GM12872 (cell line): ENCODE data around the gene HOXA13.

ENCODE experiments used
- TF ChIP-seq, protein P1 (sequence below): IDR thresholded peaks from 3 replicates; pipeline ENCODE4 v1.5.1; 2011; ENCODE audit warnings: low read depth, mild to moderate bottlenecking, low read length, moderate library complexity; ENCODE audit not compliant: insufficient read depth

The HOXA13 gene

DNA sequence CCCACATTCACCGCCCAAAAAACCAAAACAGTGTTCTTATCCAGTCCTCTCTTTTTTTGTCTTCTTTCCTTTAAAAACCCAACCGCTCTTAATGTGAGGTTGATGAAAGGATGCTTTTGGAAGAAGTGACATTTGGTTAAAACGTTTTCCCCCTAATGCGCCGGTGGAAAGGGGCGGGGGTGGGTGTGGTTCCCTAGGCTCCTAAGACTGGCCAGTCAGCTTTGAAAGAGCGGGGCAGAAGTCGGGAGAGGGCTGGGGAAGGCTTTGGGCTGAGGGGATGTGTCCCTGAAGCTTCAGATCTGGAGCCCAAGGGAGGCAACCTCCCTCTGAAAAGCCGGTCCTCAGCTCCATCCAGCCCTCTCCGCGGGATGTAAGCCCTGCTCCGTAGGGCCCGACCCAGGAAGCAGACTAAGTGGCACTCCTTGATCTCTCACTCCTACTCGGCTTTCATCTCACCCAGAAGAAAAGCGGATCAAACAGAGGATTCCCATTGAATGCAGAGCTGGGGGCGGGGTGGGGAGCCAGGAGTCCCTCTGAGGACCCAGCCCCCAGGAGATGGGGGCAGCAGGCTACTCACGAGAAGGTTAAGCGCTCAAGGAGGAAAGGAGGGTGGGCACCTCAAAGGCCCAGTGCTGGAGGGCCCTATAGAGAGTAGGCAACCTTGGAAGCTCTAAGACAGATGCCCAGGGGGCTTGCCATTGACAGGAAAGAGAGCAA lies 40.3 kb upstream of the HOXA13 start:
- TF ChIP-seq, protein P1, sequence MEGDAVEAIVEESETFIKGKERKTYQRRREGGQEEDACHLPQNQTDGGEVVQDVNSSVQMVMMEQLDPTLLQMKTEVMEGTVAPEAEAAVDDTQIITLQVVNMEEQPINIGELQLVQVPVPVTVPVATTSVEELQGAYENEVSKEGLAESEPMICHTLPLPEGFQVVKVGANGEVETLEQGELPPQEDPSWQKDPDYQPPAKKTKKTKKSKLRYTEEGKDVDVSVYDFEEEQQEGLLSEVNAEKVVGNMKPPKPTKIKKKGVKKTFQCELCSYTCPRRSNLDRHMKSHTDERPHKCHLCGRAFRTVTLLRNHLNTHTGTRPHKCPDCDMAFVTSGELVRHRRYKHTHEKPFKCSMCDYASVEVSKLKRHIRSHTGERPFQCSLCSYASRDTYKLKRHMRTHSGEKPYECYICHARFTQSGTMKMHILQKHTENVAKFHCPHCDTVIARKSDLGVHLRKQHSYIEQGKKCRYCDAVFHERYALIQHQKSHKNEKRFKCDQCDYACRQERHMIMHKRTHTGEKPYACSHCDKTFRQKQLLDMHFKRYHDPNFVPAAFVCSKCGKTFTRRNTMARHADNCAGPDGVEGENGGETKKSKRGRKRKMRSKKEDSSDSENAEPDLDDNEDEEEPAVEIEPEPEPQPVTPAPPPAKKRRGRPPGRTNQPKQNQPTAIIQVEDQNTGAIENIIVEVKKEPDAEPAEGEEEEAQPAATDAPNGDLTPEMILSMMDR = no peak

DNA sequence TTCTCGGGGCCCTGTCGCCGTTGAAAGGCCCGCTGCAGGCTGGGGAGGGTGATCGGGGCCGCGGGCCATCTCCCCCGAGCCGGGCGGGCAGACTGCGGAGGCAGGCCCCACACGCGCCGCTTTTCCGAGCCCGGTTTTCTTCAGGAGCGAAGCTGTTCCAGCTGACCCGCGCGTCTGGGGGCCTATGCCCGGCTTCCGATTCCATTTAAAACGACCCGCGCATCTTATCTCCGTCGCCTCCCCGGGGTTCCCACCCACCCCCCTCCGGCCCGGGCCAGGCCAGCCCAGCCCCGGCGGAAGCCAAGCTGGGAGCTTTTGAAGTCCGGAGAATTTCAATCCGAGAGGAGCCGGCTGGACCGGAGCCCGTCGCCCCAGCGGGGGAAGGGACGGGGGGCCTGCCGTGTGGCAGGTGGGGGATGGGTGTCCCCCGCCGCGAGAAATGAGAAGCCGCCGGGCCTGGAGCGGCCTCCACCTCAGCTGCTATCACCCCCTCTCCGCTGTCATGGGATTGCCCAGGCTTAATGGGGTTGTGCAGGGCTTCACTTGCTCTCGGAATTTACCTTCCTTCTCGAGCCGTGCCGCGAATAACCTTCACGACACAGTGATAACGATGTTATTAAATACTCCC lies 39.6 kb upstream of the HOXA13 start:
- TF ChIP-seq, protein P1 = no peak

DNA sequence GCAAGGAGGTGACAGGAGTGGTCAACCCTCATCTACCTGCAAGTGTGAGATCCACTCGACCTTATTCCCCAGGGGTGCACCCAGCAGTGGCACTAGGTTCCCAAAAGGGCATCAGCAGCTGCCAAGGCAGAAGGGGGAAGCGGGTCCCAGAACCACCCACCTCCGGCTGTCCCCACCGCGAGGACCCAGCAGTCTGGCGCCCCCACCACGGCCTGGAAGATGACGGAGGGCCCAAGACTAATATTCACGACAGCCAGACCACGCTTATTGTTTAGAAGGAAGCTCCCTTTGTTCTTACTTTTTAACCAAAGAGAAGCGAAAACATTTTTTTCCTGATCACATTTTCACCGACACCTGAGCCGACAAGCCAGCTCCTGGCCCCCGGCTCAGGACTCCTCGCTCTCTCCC lies 39.1 kb upstream of the HOXA13 start:
- TF ChIP-seq, protein P1 = no peak

DNA sequence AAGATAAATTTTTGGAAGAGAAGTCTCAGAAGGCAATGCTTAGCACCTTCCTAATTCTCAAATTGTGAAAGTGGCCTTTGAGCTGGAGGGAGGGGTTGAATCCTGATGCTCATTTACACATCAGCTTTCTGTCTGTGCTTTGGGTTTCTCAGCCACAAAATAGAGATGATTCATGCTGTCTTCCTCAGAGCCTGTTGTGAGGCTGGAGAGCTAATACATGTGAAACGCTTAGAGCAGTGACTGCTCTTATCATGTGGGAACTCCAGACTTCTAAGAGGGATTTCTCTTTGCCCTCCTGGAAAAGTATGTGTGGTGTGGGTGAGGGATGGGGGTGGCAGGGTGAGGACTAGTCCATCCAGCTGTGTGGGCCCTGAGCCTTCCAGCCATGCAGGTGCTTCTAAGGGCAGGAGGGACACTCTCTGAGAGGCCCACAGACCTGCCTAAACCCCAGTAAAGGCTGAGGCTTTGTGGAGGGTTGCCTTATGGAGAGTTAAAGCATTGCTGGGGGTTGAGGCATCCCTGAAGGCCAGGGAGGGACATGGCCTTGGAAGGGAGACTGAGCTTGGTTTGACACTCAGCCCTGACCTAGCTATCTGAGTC lies 37.9 kb upstream of the HOXA13 start:
- TF ChIP-seq, protein P1 = no peak

DNA sequence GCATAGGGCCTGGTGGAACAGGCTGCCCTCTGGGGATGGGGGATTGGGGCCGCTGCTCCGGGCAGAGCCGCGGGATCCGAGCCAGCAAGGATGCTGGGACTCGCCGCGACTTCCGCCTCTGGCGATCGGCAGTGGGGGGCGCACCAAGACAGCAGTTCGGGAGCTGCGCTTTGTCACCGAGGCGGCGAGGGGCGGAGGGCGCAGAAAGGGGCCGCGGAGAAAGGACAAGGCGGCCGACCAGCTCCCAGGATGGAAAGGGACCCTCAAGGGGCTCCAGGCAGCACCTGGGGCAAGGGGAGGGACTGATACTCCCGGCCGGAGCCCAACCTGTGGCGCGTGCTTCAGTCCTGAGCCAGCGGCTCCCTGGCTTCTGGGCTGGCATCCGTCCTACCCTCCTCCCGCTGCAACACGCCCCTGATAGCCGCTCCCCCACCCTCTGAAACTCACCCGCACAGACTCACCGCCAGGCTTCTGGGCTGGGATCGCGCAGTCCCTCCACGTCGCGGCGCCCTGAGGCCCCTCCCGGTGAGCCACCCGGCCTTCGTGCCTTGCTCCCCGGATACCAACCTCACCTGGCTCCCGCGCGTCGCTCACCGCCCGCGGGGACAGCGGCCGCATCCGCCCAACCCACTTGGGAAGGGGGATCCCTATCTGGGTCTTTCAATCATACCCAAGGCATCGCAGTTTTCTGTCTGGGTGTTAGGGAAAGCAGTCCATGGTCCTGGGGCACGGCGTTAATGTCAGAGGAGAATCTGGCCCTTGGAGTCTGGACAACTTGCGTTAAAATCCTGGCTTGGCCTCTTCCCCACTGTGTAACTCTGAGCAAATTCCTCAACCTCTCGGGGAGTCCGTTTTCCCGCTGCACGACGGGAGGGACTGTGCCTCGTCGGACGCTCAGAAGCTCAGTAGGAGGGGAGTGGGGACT lies 35.8 kb upstream of the HOXA13 start:
- TF ChIP-seq, protein P1 = no peak

DNA sequence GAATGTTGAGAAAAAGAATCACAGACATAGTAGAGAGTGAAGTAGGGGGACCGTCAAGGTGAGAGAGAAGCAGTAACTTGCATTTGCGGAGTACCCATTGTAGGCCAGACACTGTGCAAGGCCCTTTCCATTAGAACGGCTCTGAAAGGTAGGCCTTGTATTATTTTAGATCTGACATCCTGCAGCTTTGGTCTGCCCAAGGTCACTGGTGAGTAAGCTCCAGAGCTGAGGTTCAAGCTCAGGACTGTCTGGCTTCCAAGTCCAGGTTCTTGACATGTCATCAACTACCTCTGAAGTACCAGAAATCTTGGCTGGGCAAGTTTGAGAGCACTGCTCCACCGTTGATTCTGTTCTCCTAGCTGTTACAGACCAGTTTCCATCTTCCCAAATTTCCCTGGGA lies 29.6 kb upstream of the HOXA13 start:
- TF ChIP-seq, protein P1 = no peak
